CD8-positive, alpha-beta memory T cell (primary cell): ENCODE results near the gene KCNA10. TPM values are rescaled to one million over a fixed set of nuclear protein-coding genes. Genes with fewer than 3 reads are reported as not detected.
"Not testable (repeated sequence)": the region's sequence is repeated elsewhere in the genome, so short reads cannot be mapped to it uniquely, and the experiment has no call there.

Experiments
- CTCF ChIA-PET: fragments of 350-600 bp; sonication (Branson Sonifier 250); formaldehyde crosslinking; loops from one replicate; lab custom pipeline; 2021; ENCODE audit warnings: antibody characterized with exemption; lab: Charles Lee
- POLR2A ChIA-PET: fragments of 350-600 bp; sonication (Branson Sonifier 250); formaldehyde crosslinking; loops from one replicate; lab custom pipeline; 2021; ENCODE audit warnings: antibody characterized with exemption; lab: Charles Lee
- DNase-seq, 5 donors: peaks; one replicate each; pipeline versions ENCODE4 v3.0.0 to v3.0.0-alpha.2; 2020 to 2022; ENCODE audit warnings: mixed read lengths in 1 of 5
- H3K27ac ChIP-seq: one replicate; pipeline ENCODE4 v1.7.0; 2013; ENCODE audit warnings: low read depth, mild to moderate bottlenecking, low read length, moderate library complexity
- H3K27me3 ChIP-seq: 2 replicates; pipeline ENCODE4 v1.7.0; 2013; ENCODE audit warnings: low read length, mild to moderate bottlenecking; ENCODE audit not compliant: insufficient read depth, poor library complexity, severe bottlenecking
- H3K36me3 ChIP-seq: 2 replicates; pipeline ENCODE4 v1.7.0; 2013; ENCODE audit warnings: mild to moderate bottlenecking, low read length, moderate library complexity; ENCODE audit not compliant: insufficient read depth
- H3K4me1 ChIP-seq: 2 replicates; pipeline ENCODE4 v1.7.0; 2013; ENCODE audit warnings: mild to moderate bottlenecking, low read length, moderate library complexity; ENCODE audit not compliant: insufficient read depth
- H3K4me3 ChIP-seq: 2 replicates; pipeline ENCODE4 v1.7.0; 2013; ENCODE audit warnings: mild to moderate bottlenecking, low read length
- H3K9me3 ChIP-seq: 2 replicates; pipeline ENCODE4 v1.7.0; 2013; ENCODE audit warnings: mild to moderate bottlenecking, low read length
- H3K27ac Mint-ChIP-seq, 8 donors: one replicate each; pipeline ENCODE4 v1.8.0; 2020 to 2021; ENCODE audit warnings: mixed read lengths in 8 of 8, mild to moderate bottlenecking in 6 of 8, inconsistent platforms in 3 of 8, moderate library complexity in 3 of 8
- H3K27me3 Mint-ChIP-seq, 2 donors: one replicate each; pipeline ENCODE4 v1.8.0; 2020 to 2021; ENCODE audit warnings: mixed read lengths in 2 of 2, mild to moderate bottlenecking in 1 of 2, moderate library complexity in 1 of 2
- H3K36me3 Mint-ChIP-seq, 3 donors: one replicate each; pipeline ENCODE4 v1.8.0; 2020 to 2021; ENCODE audit warnings: mixed read lengths in 3 of 3, inconsistent platforms in 1 of 3, mild to moderate bottlenecking in 1 of 3
- H3K4me1 Mint-ChIP-seq, 3 donors: one replicate each; pipeline ENCODE4 v1.8.0; 2020 to 2021; ENCODE audit warnings: mixed read lengths in 3 of 3, inconsistent platforms in 1 of 3, mild to moderate bottlenecking in 1 of 3
- H3K4me3 Mint-ChIP-seq, 7 donors: one replicate each; pipeline ENCODE4 v1.8.0; 2020 to 2021; ENCODE audit warnings: mixed read lengths in 7 of 7, mild to moderate bottlenecking in 6 of 7, moderate library complexity in 4 of 7, inconsistent platforms in 2 of 7
- H3K9me3 Mint-ChIP-seq, 5 donors: one replicate each; pipeline ENCODE4 v1.8.0; 2020 to 2022; ENCODE audit warnings: mixed read lengths in 5 of 5, mild to moderate bottlenecking in 3 of 5, moderate library complexity in 2 of 5, inconsistent platforms in 1 of 5
- polyA plus RNA-seq: library from polyadenylated mRNA; unstranded; fragments of 300-500 nt; fragmentation: Illumina TruSeq; gene quantifications from one replicate; pipeline ENCODE4 v1.2.3, GENCODE V29; 2021
- total RNA-seq, 2 experiments: library from RNA; stranded (reverse); gene quantifications; one replicate each; pipeline ENCODE4 v1.2.3, GENCODE V29; 2021

KCNA10 gene
- total and polyA plus RNA-seq, 3 experiments from 2014 or later = not detected

GRCh38 chr1:110515041-110515440, 3.9 kb downstream of the KCNA10 start:
- Mint-ChIP-seq H3K4me1 (no peaks in the 10 kb centered on the region), H3K9me3 (no peaks in the 10 kb centered on the region), H3K27ac (no peak overlapping the region), H3K4me3 (no peak overlapping the region), H3K36me3 (no peaks in the 10 kb centered on the region), H3K27me3 (peaks cover 10 to 38% of the 10 kb centered on the region in 2 donors)
- Histone ChIP-seq H3K27me3 (no peaks in the 10 kb centered on the region), H3K27ac (no peak overlapping the region), H3K36me3 (no peaks in the 10 kb centered on the region), H3K9me3 (no peaks in the 10 kb centered on the region), H3K4me1 (no peaks in the 10 kb centered on the region), H3K4me3 (no peak overlapping the region)
- CTCF ChIA-PET = no interaction called here
- DNase-seq = no peak
- POLR2A ChIA-PET = no interaction called here

- DNase-seq = no peak
- Histone ChIP-seq H3K4me3 (no peak overlapping the region), H3K9me3 (no peaks in the 10 kb centered on the region), H3K4me1 (no peaks in the 10 kb centered on the region), H3K27ac (no peak overlapping the region), H3K27me3 (no peaks in the 10 kb centered on the region), H3K36me3 (no peaks in the 10 kb centered on the region)
- Mint-ChIP-seq H3K4me3 (no peak overlapping the region), H3K36me3 (no peaks in the 10 kb centered on the region), H3K27ac (no peak overlapping the region), H3K4me1 (no peaks in the 10 kb centered on the region), H3K27me3 (peaks cover 4 to 31% of the 10 kb centered on the region in 2 donors), H3K9me3 (no peaks in the 10 kb centered on the region)
- POLR2A ChIA-PET = no interaction called here
- CTCF ChIA-PET = interaction anchor here (1.3 kb wide), 1 partner anchor 18 kb away, joined by 3 read pairs; no protein-coding TSS in a partner anchor
Measured at GRCh38 chr1:110513511-110513910, 5.5 kb downstream of the KCNA10 start.

GRCh38 chr1:110511436-110511835, 7.5 kb downstream of the KCNA10 start:
- Mint-ChIP-seq H3K9me3 (no peaks in the 10 kb centered on the region), H3K27me3 (peaks cover 4 to 27% of the 10 kb centered on the region in 2 donors), H3K36me3 (no peaks in the 10 kb centered on the region), H3K4me1 (no peaks in the 10 kb centered on the region), H3K27ac (peak overlapping the region in 1 of 8 donors; percentile 85), H3K4me3 (no peak overlapping the region)
- no peaks in the 10 kb centered on the region for H3K4me1 ChIP-seq
- no peaks in the 10 kb centered on the region for H3K9me3 ChIP-seq
- no peak for DNase-seq
- H3K27me3 ChIP-seq = no peaks in the 10 kb centered on the region
- no peak overlapping the region for H3K27ac ChIP-seq
- no peaks in the 10 kb centered on the region for H3K36me3 ChIP-seq
- CTCF ChIA-PET = interaction anchor here (2.5 kb wide), 1 partner anchor 13 kb away, joined by 6 read pairs; no protein-coding TSS in a partner anchor
- POLR2A ChIA-PET = no interaction called here
- H3K4me3 ChIP-seq = no peak overlapping the region

DNA sequence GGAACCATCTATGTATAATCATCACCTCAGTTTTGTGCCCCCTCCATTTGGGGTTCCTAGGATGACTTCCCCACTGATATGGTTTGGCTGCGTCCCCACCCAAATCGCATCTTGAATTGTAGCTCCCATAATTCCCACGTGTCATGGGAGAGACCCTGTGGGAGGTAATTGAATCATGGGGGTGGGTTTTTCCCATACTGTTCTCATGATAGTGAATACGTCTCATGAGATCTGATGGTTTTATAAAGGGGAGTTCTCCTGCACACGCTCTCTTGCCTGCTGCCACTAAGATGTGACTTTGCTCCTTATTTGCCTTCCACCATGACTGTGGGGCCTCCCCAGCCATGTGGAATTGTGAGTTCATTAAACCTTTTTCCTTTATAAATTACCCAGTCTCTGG, 8.1 kb downstream of the KCNA10 start:
- POLR2A ChIA-PET, H3K4me3 ChIP-seq, H3K27me3 ChIP-seq, DNase-seq, H3K36me3 Mint-ChIP-seq, H3K27ac ChIP-seq, H3K4me1 Mint-ChIP-seq, H3K4me1 ChIP-seq, H3K36me3 ChIP-seq, H3K9me3 Mint-ChIP-seq, H3K9me3 ChIP-seq, H3K4me3 Mint-ChIP-seq: not testable (repeated sequence)
- CTCF ChIA-PET = interaction anchor here (1.1 to 2.5 kb wide), 2 partner anchors 13 to 15 kb away, joined by 3 to 6 read pairs; no protein-coding TSS in a partner anchor
- Mint-ChIP-seq H3K27me3 (peaks cover 8 to 27% of the 10 kb centered on the region in 2 donors), H3K27ac (peak overlapping the region in 1 of 8 donors; percentile 78)

GRCh38 chr1:110509655-110510054, 9.3 kb downstream of the KCNA10 start:
- Mint-ChIP-seq H3K27ac (no peak overlapping the region), H3K36me3 (no peaks in the 10 kb centered on the region), H3K9me3 (no peaks in the 10 kb centered on the region), H3K4me3 (no peak overlapping the region), H3K27me3 (peaks cover 8 to 27% of the 10 kb centered on the region in 2 donors), H3K4me1 (no peaks in the 10 kb centered on the region)
- H3K27me3 ChIP-seq = no peaks in the 10 kb centered on the region
- ChIA-PET POLR2A (no interaction called here), CTCF (no interaction called here)
- H3K27ac ChIP-seq = no peak overlapping the region
- no peak overlapping the region for H3K4me3 ChIP-seq
- no peaks in the 10 kb centered on the region for H3K36me3 ChIP-seq
- H3K4me1 ChIP-seq = no peaks in the 10 kb centered on the region
- no peak for DNase-seq
- H3K9me3 ChIP-seq = no peaks in the 10 kb centered on the region

DNA sequence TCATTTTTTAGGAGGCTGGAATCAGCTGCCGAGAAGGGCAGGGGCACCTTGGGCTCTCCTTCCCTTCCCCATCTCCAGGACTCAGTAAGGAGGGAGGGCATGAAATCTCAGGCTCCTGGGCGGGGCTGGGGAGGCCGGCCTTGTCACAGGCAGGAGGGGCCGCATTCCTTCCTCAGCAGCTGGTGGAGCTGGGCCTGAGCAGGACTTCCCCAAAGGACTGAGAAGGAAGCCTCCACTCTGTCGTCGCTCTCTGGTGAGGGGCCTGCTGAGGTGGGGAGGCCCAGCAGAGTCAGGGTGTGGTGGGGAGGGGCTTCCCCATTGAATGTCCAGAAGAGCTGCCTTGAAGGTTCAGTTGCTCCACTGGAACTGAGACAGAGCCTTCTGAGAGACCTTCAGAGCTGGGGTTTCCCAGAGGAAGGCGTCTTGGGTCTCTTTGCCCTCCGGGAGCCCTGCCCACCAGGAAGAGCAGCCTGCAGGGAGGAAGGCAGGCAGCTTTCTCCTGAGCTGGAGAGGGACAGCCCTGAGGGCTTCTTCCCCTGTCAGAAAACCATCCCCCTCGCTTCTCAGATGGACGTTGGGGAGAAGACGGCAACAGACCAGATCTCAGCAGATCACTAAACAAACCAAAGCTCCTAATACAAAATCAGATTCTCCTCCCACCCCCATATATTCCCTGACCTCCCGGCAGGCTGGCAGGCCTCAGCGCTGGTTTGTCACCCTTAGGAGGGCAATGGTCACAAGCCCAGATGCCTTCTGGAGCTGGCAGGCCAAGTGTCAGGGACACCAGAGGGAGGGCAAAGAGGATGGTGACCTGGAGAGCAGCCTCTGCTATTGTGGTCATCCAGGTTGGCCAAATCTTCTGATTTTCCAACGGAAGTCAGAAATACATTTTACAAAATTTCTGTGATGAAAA, 10.7 kb downstream of the KCNA10 start:
- Histone ChIP-seq H3K27ac (no peak overlapping the region), H3K9me3 (no peaks in the 10 kb centered on the region), H3K4me1 (no peaks in the 10 kb centered on the region), H3K4me3 (no peak overlapping the region), H3K27me3 (no peaks in the 10 kb centered on the region), H3K36me3 (no peaks in the 10 kb centered on the region)
- DNase-seq = no peak
- ChIA-PET CTCF (interaction anchor here (0.8 to 2.1 kb wide), 2 partner anchors 12 to 273 kb away, joined by 3 to 9 read pairs; no protein-coding TSS in a partner anchor), POLR2A (no interaction called here)
- Mint-ChIP-seq H3K9me3 (no peaks in the 10 kb centered on the region), H3K27ac (peak overlapping the region in 1 of 8 donors; percentile 35), H3K4me1 (no peaks in the 10 kb centered on the region), H3K27me3 (peaks cover 12 to 28% of the 10 kb centered on the region in 2 donors), H3K4me3 (no peak overlapping the region), H3K36me3 (no peaks in the 10 kb centered on the region)

GRCh38 chr1:110506541-110506940, 12.4 kb downstream of the KCNA10 start:
- Mint-ChIP-seq H3K4me1 (no peaks in the 10 kb centered on the region), H3K4me3 (no peak overlapping the region), H3K36me3 (no peaks in the 10 kb centered on the region), H3K27ac (peak overlapping the region in 1 of 8 donors; percentile 33), H3K27me3 (peaks cover 14 to 43% of the 10 kb centered on the region in 2 donors), H3K9me3 (no peaks in the 10 kb centered on the region)
- POLR2A ChIA-PET = no interaction called here
- Histone ChIP-seq H3K4me3 (no peak overlapping the region), H3K27me3 (no peaks in the 10 kb centered on the region), H3K9me3 (no peaks in the 10 kb centered on the region), H3K27ac (no peak overlapping the region), H3K36me3 (no peaks in the 10 kb centered on the region), H3K4me1 (no peaks in the 10 kb centered on the region)
- no peak for DNase-seq
- CTCF ChIA-PET = interaction anchor here (0.8 kb wide), 1 partner anchor 10 kb away, joined by 3 read pairs; no protein-coding TSS in a partner anchor

GRCh38 chr1:110505596-110505995, 13.4 kb downstream of the KCNA10 start:
- no peak for DNase-seq
- CTCF ChIA-PET = interaction anchor here (0.8 kb wide), 1 partner anchor 9 kb away, joined by 5 read pairs; no protein-coding TSS in a partner anchor
- Histone ChIP-seq H3K27ac (no peak overlapping the region), H3K36me3 (no peaks in the 10 kb centered on the region), H3K9me3 (no peaks in the 10 kb centered on the region), H3K4me3 (no peak overlapping the region), H3K27me3 (no peaks in the 10 kb centered on the region), H3K4me1 (no peaks in the 10 kb centered on the region)
- no peak overlapping the region for H3K27ac Mint-ChIP-seq
- no peaks in the 10 kb centered on the region for H3K9me3 Mint-ChIP-seq
- no peak overlapping the region for H3K4me3 Mint-ChIP-seq
- no peaks in the 10 kb centered on the region for H3K4me1 Mint-ChIP-seq
- H3K27me3 Mint-ChIP-seq = peaks cover 14 to 42% of the 10 kb centered on the region in 2 donors
- POLR2A ChIA-PET = no interaction called here
- no peaks in the 10 kb centered on the region for H3K36me3 Mint-ChIP-seq
